Ishikawa (cell line): ENCODE results near the gene ADD3.

Experiments used
- CEBPB ChIP-seq: IDR thresholded peaks from 2 replicates; pipeline ENCODE4 v1.6.1; 2012
- CREB1 ChIP-seq: IDR thresholded peaks from 2 replicates; pipeline ENCODE4 v1.6.1; 2012; ENCODE audit warnings: low read depth
- EGR1 ChIP-seq: IDR thresholded peaks from 2 replicates; pipeline ENCODE4 v1.6.1; 2012
- EP300 ChIP-seq: IDR thresholded peaks from 2 replicates; pipeline ENCODE4 v1.6.1; 2012; ENCODE audit warnings: borderline replicate concordance
- FOXM1 ChIP-seq: IDR thresholded peaks from 2 replicates; pipeline ENCODE4 v1.6.1; 2012; ENCODE audit warnings: low read depth, borderline replicate concordance
- MAX ChIP-seq: IDR thresholded peaks from 2 replicates; pipeline ENCODE4 v1.6.1; 2012
- NFIC ChIP-seq: IDR thresholded peaks from 2 replicates; pipeline ENCODE4 v1.6.1; 2012
- RAD21 ChIP-seq: IDR thresholded peaks from 2 replicates; pipeline ENCODE4 v1.6.1; 2012; ENCODE audit warnings: low read depth
- REST ChIP-seq: IDR thresholded peaks from 2 replicates; pipeline ENCODE4 v1.6.1; 2012; ENCODE audit warnings: low read depth, mild to moderate bottlenecking
- TAF1 ChIP-seq: IDR thresholded peaks from 2 replicates; pipeline ENCODE4 v1.6.1; 2012; ENCODE audit warnings: low read depth, mild to moderate bottlenecking
- TCF12 ChIP-seq: IDR thresholded peaks from 2 replicates; pipeline ENCODE4 v1.6.1; 2012; ENCODE audit warnings: low read depth
- TEAD4 ChIP-seq: IDR thresholded peaks from 2 replicates; pipeline ENCODE4 v1.6.1; 2012
- USF1 ChIP-seq: IDR thresholded peaks from 2 replicates; pipeline ENCODE4 v1.6.1; 2012
- YY1 ChIP-seq: IDR thresholded peaks from 2 replicates; pipeline ENCODE4 v1.6.1; 2012; ENCODE audit warnings: low read depth
- ZBTB7A ChIP-seq: IDR thresholded peaks from 2 replicates; pipeline ENCODE4 v1.6.1; 2012; ENCODE audit warnings: low read depth

The ADD3 gene

GRCh38 chr10:109982812-109983211, 25.0 kb upstream of the ADD3 start:
- no peak for TF ChIP-seq MAX
- no peak for TF ChIP-seq EGR1
- TF ChIP-seq NFIC = no peak
- TF ChIP-seq ZBTB7A = no peak
- no peak for TF ChIP-seq YY1
- TF ChIP-seq TAF1 = no peak
- no peak for TF ChIP-seq FOXM1
- TF ChIP-seq REST = no peak
- TF ChIP-seq CREB1 = no peak
- no peak for TF ChIP-seq TEAD4
- TF ChIP-seq USF1 = no peak
- no peak for TF ChIP-seq EP300
- TF ChIP-seq CEBPB = no peak
- TF ChIP-seq TCF12 = no peak
- TF ChIP-seq RAD21 = no peak

- TF ChIP-seq CEBPB (no peak), TCF12 (no peak), TAF1 (no peak), ZBTB7A (no peak), YY1 (no peak), EP300 (no peak), RAD21 (no peak), FOXM1 (no peak), CREB1 (no peak), TEAD4 (no peak), MAX (no peak), USF1 (no peak), NFIC (no peak), EGR1 (no peak), REST (no peak)
These were observed 23.8 kb upstream of the ADD3 start for GRCh38 chr10:109984013-109984412.

- no peak for TF ChIP-seq TEAD4
- TF ChIP-seq TCF12 = no peak
- no peak for TF ChIP-seq TAF1
- TF ChIP-seq REST = no peak
- no peak for TF ChIP-seq CEBPB
- no peak for TF ChIP-seq NFIC
- TF ChIP-seq ZBTB7A = no peak
- TF ChIP-seq EGR1 = no peak
- no peak for TF ChIP-seq MAX
- no peak for TF ChIP-seq RAD21
- TF ChIP-seq USF1 = no peak
- no peak for TF ChIP-seq CREB1
- TF ChIP-seq YY1 = no peak
- TF ChIP-seq FOXM1 = no peak
These were observed 20.2 kb upstream of the ADD3 start for GRCh38 chr10:109987452-109988211.

- no peak for TF ChIP-seq EP300
- TF ChIP-seq NFIC = no peak
- TF ChIP-seq EGR1 = no peak
- no peak for TF ChIP-seq CREB1
- TF ChIP-seq ZBTB7A = no peak
- TF ChIP-seq TAF1 = no peak
- TF ChIP-seq REST = no peak
- TF ChIP-seq CEBPB = no peak
- no peak for TF ChIP-seq YY1
- no peak for TF ChIP-seq TEAD4
- TF ChIP-seq RAD21 = no peak
- no peak for TF ChIP-seq FOXM1
These were observed 19.6 kb upstream of the ADD3 start for GRCh38 chr10:109988212-109988596.
